BE2C (cell line): Measurements from ENCODE around the gene SLC30A4. TPM values are rescaled to one million over a fixed set of nuclear protein-coding genes. Genes with fewer than 3 reads are reported as not detected.

Experiments used
- DNase-seq: peaks from one replicate; pipeline ENCODE4 v3.0.0-alpha.2; 2020
- H3K27me3 ChIP-seq: fragments of 250-450 bp; sonication (Bioruptor Pico); 2 replicates; pipeline ENCODE4 v1.5.1; 2020; ENCODE audit warnings: mild to moderate bottlenecking
- H3K36me3 ChIP-seq: fragments of 250-450 bp; sonication (Bioruptor Pico); 2 replicates; pipeline ENCODE4 v1.5.1; 2020; ENCODE audit warnings: mild to moderate bottlenecking
- H3K4me1 ChIP-seq: fragments of 250-450 bp; sonication (Bioruptor Pico); 2 replicates; pipeline ENCODE4 v1.5.1; 2020
- H3K4me3 ChIP-seq: 2 replicates; pipeline ENCODE4 v1.5.1; 2011; ENCODE audit warnings: low read depth, low read length
- H3K9me3 ChIP-seq: fragments of 250-450 bp; sonication (Bioruptor Pico); 2 replicates; pipeline ENCODE4 v1.5.1; 2020
- polyA plus RNA-seq: library from polyadenylated mRNA; unstranded; fragments of >200 nt; gene quantifications from one replicate; pipeline ENCODE4 v1.2.1, GENCODE V29; 2012; ENCODE audit warnings: low read depth, missing spikeins; ENCODE audit not compliant: insufficient read length, insufficient read depth
- TF ChIP-seq, protein P1 (sequence below): IDR thresholded peaks from 2 replicates; pipeline ENCODE4 v1.5.1; 2012; ENCODE audit warnings: mild to moderate bottlenecking, low read depth, low read length

Gene SLC30A4, protein sequence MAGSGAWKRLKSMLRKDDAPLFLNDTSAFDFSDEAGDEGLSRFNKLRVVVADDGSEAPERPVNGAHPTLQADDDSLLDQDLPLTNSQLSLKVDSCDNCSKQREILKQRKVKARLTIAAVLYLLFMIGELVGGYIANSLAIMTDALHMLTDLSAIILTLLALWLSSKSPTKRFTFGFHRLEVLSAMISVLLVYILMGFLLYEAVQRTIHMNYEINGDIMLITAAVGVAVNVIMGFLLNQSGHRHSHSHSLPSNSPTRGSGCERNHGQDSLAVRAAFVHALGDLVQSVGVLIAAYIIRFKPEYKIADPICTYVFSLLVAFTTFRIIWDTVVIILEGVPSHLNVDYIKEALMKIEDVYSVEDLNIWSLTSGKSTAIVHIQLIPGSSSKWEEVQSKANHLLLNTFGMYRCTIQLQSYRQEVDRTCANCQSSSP
- polyA plus RNA-seq, result 0.97 TPM

DNA sequence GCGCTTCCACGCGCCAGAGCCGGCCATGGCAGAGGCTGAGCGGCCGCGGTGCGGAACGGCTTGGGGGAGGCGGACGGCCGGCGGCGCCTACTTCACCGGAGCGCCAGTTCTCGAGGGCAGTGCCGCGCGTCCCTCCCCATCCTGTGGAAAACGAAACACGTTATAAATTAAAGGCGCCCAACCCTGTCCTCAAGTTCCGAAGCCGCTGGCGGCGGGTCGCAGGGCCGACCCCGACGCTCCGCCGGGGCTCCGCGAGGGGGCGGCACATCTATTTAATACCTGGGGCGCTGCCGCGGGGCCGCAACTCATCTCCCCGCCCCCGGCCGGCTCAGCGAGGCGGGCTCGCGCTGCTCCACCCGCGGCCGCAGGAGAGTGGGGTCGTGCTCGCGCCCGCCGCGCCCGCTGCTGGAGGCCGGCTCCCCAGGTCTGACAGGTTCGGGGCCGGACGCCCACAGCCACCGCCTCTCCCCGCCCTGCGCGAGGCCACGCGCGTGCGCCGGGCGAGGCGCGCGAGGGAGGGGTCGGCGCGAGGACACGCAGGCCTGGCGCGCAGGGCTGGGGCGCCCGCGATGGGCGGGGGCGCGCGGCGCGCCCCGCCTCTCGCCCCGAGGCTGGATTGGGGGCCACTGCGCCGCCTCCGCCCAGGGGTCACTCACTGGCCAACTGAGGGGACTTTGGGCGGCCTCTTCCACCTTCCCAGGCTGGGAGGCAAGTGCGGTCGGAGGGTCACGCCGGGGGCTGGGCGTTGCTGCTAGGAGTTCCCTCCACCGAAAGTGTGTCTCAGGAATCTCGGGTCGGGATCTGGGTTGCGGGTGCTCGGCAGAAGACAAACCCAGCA is at the start of gene SLC30A4:
TSS of gene SLC30A4 (minus strand) at position 428 of the 838 bp plus-strand sequence. CDS start at position 27, 401 bp downstream.
- peak; percentile 60 for DNase-seq
- Histone ChIP-seq H3K36me3 (no peaks in the 10 kb centered on the region), H3K9me3 (no peaks in the 10 kb centered on the region), H3K27me3 (no peaks in the 10 kb centered on the region), H3K4me1 (no peaks in the 10 kb centered on the region), H3K4me3 (peak within 1 kb of the TSS; percentile 69)
- TF ChIP-seq, protein P1, sequence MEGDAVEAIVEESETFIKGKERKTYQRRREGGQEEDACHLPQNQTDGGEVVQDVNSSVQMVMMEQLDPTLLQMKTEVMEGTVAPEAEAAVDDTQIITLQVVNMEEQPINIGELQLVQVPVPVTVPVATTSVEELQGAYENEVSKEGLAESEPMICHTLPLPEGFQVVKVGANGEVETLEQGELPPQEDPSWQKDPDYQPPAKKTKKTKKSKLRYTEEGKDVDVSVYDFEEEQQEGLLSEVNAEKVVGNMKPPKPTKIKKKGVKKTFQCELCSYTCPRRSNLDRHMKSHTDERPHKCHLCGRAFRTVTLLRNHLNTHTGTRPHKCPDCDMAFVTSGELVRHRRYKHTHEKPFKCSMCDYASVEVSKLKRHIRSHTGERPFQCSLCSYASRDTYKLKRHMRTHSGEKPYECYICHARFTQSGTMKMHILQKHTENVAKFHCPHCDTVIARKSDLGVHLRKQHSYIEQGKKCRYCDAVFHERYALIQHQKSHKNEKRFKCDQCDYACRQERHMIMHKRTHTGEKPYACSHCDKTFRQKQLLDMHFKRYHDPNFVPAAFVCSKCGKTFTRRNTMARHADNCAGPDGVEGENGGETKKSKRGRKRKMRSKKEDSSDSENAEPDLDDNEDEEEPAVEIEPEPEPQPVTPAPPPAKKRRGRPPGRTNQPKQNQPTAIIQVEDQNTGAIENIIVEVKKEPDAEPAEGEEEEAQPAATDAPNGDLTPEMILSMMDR, result peak; percentile 37

DNA sequence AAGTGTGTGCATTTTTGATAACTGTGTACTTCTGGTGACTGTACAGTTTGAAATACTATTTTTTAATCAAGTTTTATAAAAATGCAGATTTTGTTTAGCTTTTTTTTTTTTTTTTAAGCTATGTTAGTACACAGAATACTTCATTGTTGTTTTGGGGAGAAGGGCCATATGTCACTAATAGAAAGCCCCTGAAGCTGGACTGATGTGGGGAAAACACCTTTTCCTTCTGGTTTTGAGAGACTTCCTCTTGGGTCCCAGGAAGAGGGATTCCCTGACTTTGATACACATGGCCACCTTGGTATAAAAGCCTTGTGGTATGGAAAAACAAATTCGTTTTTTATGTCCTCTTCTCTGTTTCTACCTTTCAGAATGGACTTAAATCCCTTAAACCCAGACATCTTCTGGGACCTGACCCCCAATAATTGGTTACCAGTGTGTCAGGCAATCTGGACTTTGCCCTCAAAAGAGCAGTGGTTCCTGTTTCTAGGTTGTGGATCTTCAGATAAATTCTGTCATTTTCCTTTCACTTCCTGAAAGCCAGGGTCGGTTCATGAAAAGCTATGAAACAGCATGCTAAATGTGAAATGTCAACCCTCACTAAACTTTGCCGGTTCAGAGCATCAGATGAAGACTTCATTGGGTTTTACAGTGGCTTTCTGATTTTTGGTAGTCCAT is 33.5 kb upstream of the SLC30A4 start:
- no peak for DNase-seq
- TF ChIP-seq, protein P1, result no peak
- no peaks in the 10 kb centered on the region for H3K9me3 ChIP-seq
- H3K4me3 ChIP-seq, result no peak overlapping the region
- H3K4me1 ChIP-seq, result no peaks in the 10 kb centered on the region
- no peaks in the 10 kb centered on the region for H3K36me3 ChIP-seq
- H3K27me3 ChIP-seq, result peaks cover 8% of the 10 kb centered on the region

DNA sequence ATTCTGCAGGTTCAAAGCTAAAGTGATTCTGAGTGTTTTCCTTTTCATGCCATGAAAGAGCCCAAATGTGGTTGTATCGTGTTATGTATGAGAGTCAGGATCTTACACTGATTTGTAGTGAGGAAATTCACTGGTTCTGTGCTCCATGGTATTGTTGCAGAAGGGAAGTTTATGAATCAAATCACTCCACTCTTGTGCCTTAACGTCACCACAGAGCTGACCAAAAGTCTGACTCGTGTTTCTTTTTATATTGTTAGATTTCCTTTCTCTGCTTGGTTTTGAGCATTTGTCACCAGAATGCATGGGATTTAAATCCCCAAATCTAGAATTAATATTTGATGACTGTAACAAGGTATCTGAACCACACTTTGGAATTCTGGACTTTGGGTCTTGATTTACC is 29.1 kb upstream of the SLC30A4 start:
- no peak overlapping the region for H3K4me3 ChIP-seq
- H3K9me3 ChIP-seq, result no peaks in the 10 kb centered on the region
- TF ChIP-seq, protein P1, result no peak
- no peak for DNase-seq
- H3K4me1 ChIP-seq, result peaks cover 12% of the 10 kb centered on the region
- peaks cover 8% of the 10 kb centered on the region for H3K27me3 ChIP-seq
- no peaks in the 10 kb centered on the region for H3K36me3 ChIP-seq

DNA sequence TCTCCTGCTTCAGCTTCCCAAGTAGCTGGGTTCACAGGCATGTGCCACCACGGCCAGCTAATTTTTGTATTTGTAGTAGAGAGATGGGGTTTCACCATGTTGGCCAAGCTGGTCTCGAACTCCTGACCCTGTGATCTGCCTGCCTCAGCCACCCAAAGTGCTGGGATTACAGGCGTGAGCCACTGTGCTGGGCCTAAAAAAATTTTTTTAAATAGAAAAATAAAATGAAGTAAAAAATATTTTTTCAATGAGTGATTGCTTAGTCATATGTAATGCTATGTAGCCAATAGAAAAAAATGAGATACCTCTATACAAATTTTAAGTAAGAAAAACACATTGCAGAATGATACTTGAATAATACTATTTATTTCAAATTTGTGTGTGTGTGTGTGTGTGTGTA is 27.9 kb upstream of the SLC30A4 start:
- TF ChIP-seq, protein P1, result no peak
- Histone ChIP-seq H3K36me3 (no peaks in the 10 kb centered on the region), H3K4me1 (peaks cover 12% of the 10 kb centered on the region), H3K4me3 (no peak overlapping the region), H3K9me3 (no peaks in the 10 kb centered on the region), H3K27me3 (peaks cover 3% of the 10 kb centered on the region)
- DNase-seq, result no peak

DNA sequence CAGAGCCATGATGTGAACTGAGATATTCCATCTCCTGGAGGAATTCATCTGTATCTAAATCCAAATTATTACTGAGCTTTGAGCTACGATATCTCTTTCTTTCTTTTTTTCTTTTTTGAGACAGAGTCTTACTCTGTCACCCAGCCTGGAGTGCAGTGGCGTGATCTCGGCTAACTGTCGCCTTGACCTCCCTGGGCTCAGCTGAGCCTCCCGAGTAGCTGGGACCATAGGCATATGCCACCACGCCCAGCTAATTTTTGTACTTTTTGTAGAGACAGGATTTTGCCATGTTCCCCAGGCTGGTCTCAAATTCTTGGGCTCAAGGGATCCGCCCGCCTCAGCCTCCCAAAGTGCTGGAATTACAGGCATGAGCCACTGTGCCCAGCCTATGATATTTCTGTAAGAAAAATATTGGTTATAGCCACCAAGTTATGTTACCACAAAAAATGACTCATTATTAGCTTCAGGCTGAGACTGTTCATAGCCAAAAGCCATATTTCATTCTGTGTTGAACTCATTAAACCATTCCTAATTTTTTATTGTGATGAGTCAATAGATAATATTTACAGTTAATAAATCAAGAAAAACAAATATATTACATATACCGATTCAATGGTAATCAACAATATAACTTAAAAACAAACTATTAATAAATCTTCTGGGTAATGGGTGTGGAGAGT is 27.1 kb upstream of the SLC30A4 start:
- peak overlapping the region; percentile 66 for H3K4me3 ChIP-seq
- no peaks in the 10 kb centered on the region for H3K36me3 ChIP-seq
- TF ChIP-seq, protein P1, result no peak
- peaks cover 3% of the 10 kb centered on the region; the same call in 1 of the 2 replicates for H3K27me3 ChIP-seq
- no peak for DNase-seq
- H3K4me1 ChIP-seq, result peaks cover 12% of the 10 kb centered on the region
- H3K9me3 ChIP-seq, result no peaks in the 10 kb centered on the region
